ENCODE measurements around the gene CCDC57.

The CCDC57 gene

GRCh38 chr17:82088838-82089722 lies 123.6 kb downstream of the CCDC57 start:
- DNase-seq: no peak

GRCh38 chr17:82087961-82088837 lies 124.4 kb downstream of the CCDC57 start:
- DNase-seq: no peak

- DNase-seq: no peak
Measured at GRCh38 chr17:82086941-82087906, 125.4 kb downstream of the CCDC57 start.

- DNase-seq: no peak
Measured at GRCh38 chr17:82085931-82086764, 126.5 kb downstream of the CCDC57 start.

GRCh38 chr17:82085031-82085861 lies 127.4 kb downstream of the CCDC57 start:
- DNase-seq: no peak

GRCh38 chr17:82084373-82085030 lies 128.1 kb downstream of the CCDC57 start:
- no peak for DNase-seq

GRCh38 chr17:82083533-82084359 lies 128.9 kb downstream of the CCDC57 start:
- no peak for DNase-seq

- no peak for DNase-seq
Measured at GRCh38 chr17:82083009-82083408, 129.6 kb downstream of the CCDC57 start.

GRCh38 chr17:82082456-82082855 lies 130.2 kb downstream of the CCDC57 start:
- no peak for DNase-seq

GRCh38 chr17:82081966-82082365 lies 130.7 kb downstream of the CCDC57 start:
- no peak for DNase-seq

- DNase-seq: no peak
Measured at GRCh38 chr17:82081546-82081945, 131.1 kb downstream of the CCDC57 start.

GRCh38 chr17:82080789-82081464 lies 131.7 kb downstream of the CCDC57 start:
- no peak for DNase-seq

- DNase-seq: no peak
Measured at GRCh38 chr17:82080048-82080788, 132.4 kb downstream of the CCDC57 start.

- DNase-seq: no peak
Measured at GRCh38 chr17:82079001-82079677, 133.5 kb downstream of the CCDC57 start.

- no peak for DNase-seq
Measured at GRCh38 chr17:82078433-82078832, 134.2 kb downstream of the CCDC57 start.

GRCh38 chr17:82077617-82078358 lies 134.9 kb downstream of the CCDC57 start:
- no peak for DNase-seq

All from GDM1 (cell line).